K562 (cell line): ENCODE results near the gene ZZZ3. TPM values are rescaled to one million over a fixed set of nuclear protein-coding genes. Genes with fewer than 3 reads are reported as not detected.

ENCODE experiments used
- NKRF ChIP-seq: fragments of 450-650 bp; IDR thresholded peaks from 2 replicates; pipeline ENCODE4 v1.6.1; 2016; ENCODE audit warnings: borderline replicate concordance
- XRCC4 ChIP-seq: IDR thresholded peaks from one replicate; pipeline ENCODE4 v1.6.1; 2011; ENCODE audit not compliant: insufficient read depth, insufficient read length; ENCODE audit errors: extremely low read depth
- ZNF318 ChIP-seq, 2 experiments: fragments of 450-650 bp; IDR thresholded peaks; 2 replicates each; pipeline ENCODE4 v1.6.1; 2016; ENCODE audit warnings: mild to moderate bottlenecking in 2 of 2, borderline replicate concordance in 1 of 2, low read depth in 1 of 2, moderate library complexity in 1 of 2
- ZNF79 ChIP-seq: fragments of 250-450 bp; sonication (Bioruptor Pico); IDR thresholded peaks from 2 replicates; pipeline ENCODE4 v1.4.0; 2020; ENCODE audit warnings: low read depth, mild to moderate bottlenecking, moderate library complexity
- polyA plus RNA-seq, 8 experiments: library from polyadenylated mRNA; depleted of rRNA in 4 of 8; stranded (reverse) in 5 of 8; unstranded in 3 of 8; fragments of >200 nt; fragmentation: Nextera tagmentation in 2 of 8; fragmentation: Illumina TruSeq in 1 of 8; extraction: Ambion mirVana in 2 of 8; extraction: Trizol in 1 of 8; gene quantifications; 2 replicates each; pipeline versions ENCODE4 v1.2.1 to v1.2.3, GENCODE V29; 2011 to 2014; ENCODE audit warnings: inconsistent platforms in 1 of 8, missing spikeins in 1 of 8
- total RNA-seq, 7 experiments: library from RNA; depleted of rRNA in 6 of 7; stranded (reverse); fragments of >200 nt in 6 of 7; fragmentation: Illumina TruSeq in 2 of 7; extraction: Trizol in 2 of 7; gene quantifications; 2 replicates each; pipeline versions ENCODE4 v1.2.1 to v1.2.3, GENCODE V29; 2011 to 2021; ENCODE audit warnings: low replicate concordance in 1 of 7

ZZZ3 gene
- total and polyA plus RNA-seq, 9 of the 15 experiments (the other 6 are each of a cell fraction or from before 2014, with no cell fraction given) = 13.9 to 64.0 (median 36.7) TPM

GRCh38 chr1:77718181-77718580, 35.7 kb upstream of the ZZZ3 start (continued):
- TF ChIP-seq ZNF318 (IDR thresholded peaks at IDR 0.05; ENCODE audit: borderline replicate concordance in 1 of 2, low read depth in 1 of 2) = no peak
- no peak for TF ChIP-seq ZNF79
- no peak for TF ChIP-seq XRCC4
- TF ChIP-seq NKRF = no peak
